SH-SY5Y (cell line): ENCODE data around the gene PTPRD.

ENCODE experiments used
- GATA2 ChIP-seq: IDR thresholded peaks from 2 replicates; pipeline ENCODE4 v1.6.1; 2011; ENCODE audit warnings: mild to moderate bottlenecking, low read depth, low read length
- GATA3 ChIP-seq: IDR thresholded peaks from 2 replicates; pipeline ENCODE4 v1.6.1; 2011; ENCODE audit warnings: low read depth, mild to moderate bottlenecking, low read length, moderate library complexity

DNA sequence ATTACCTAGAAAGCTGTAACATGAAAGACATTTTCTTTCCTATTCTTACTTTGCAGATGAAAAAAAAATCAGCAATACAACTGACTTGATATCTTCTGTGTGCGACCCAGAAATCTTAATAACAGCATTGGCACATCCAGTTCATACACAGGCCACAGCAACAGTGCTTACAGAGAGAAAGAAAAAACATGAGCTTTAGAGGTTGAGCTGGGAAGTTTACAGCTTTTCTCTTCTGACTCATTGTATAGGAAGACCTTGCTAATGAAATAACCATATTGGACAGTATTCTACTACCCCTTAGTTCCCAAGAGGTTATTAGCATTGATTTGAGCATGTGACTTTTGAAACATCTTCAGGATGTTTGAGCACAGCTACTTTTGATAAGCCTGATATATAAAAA is 1779.8 kb downstream of the PTPRD start:
- TF ChIP-seq GATA2 (no peak), GATA3 (no peak)
